Measurements from ENCODE around the gene CCNY.
"Not testable (repeated sequence)": the region's sequence is repeated elsewhere in the genome, so short reads cannot be mapped to it uniquely, and the experiment has no call there.

CCNY gene

GRCh38 chr10:35493196-35494118 lies 157.1 kb downstream of the CCNY start:
- no peak for DNase-seq

DNA sequence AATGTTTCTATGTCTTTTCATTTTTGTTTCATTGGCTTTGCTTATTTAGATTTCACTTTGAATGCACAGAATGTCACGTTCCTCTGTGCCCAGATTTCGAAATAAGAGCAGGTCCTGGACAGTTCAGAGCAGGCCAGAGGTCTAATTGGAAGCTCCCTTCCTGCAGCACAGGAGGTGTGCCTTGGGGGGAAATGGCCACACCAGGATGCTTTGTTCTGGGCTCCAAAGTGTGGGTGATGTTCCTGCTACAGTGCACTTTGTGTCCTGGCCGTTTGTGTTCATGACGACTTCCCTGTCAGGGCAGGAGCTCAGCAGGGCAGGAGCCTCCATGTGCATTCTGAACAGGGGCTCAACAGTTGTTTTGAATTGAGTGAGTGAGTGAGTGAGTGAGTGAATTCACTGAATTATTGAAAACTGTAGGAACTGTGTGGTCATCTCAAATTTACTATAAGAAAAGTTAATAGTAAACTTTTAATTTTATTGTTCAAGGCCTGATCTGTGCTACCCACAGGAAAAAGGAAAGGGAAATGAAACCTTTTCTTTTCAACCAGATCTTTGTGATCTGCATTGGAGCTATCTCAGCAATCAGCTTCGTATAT lies 159.3 kb downstream of the CCNY start:
- no peak for DNase-seq

GRCh38 chr10:35497909-35498308 lies 161.6 kb downstream of the CCNY start:
- no peak for DNase-seq

GRCh38 chr10:35498693-35499092 lies 162.4 kb downstream of the CCNY start:
- no peak for DNase-seq

GRCh38 chr10:35501923-35502322 lies 165.6 kb downstream of the CCNY start:
- DNase-seq, result no peak

DNA sequence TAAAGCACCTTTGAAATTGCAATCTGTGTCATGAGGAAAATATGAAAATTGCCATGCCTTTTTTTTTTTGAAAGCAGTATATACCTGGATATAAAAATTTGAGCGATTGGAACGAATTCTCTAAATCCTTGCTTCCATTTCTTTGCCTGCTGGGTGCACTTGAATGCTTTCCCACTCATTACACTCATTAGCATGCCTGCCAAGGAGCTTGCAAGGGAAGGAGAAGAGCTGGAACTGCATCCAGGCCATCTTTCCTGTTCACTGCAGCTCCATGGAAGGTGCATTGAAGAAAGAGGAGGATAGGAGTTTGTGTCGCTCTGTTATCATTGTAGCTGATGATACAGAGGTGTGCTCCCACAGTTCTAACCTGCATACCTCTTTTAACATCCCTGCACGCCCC lies 166.4 kb downstream of the CCNY start:
- DNase-seq, result no peak

GRCh38 chr10:35503578-35503977 lies 167.3 kb downstream of the CCNY start:
- no peak for DNase-seq

- DNase-seq, result no peak
Observed at GRCh38 chr10:35504132-35504531, 167.8 kb downstream of the CCNY start.

- DNase-seq, result no peak
Observed at GRCh38 chr10:35505241-35505873, 169.0 kb downstream of the CCNY start.

DNA sequence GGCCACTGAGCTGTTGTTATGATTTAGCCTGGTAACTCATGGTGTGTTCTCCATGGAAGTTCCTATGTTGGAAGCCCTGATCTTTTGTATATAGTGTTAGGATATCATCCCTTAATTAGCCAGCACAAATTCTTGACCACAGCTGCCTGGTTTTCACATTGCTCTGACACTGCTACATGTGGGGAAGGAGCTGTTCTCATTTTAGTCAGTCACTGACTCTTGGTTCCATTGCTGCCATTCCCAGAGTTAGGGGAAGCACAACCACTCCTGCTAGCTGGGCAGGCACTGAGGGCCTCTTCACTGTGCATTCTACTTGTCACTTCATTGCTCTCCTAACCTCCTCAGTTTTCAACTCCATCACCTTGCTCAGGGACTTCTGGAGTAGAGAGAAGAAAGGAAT lies 170.4 kb downstream of the CCNY start:
- no peak for DNase-seq

GRCh38 chr10:35507519-35508109 lies 171.3 kb downstream of the CCNY start:
- no peak for DNase-seq

DNA sequence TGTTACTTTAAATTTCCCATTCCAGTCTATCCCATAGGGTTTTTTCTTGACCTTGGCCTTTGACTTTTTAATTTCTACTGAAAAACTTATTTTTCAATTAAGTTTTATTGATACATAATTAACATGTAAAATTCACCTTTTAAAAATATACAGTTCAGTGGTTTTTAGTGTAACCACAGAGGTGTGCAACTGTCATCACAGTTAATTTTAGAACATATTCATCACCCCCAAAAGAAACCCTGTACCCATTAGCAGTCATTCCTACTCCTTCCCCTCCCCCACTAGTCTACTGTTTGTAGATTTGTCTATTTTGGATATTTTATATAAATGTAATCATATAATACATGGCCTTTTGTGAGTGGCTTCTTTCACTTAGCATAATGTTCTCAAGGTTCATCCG lies 172.3 kb downstream of the CCNY start:
- DNase-seq, result no peak

- no peak for DNase-seq
Observed at GRCh38 chr10:35510891-35511290, 174.6 kb downstream of the CCNY start.

DNA sequence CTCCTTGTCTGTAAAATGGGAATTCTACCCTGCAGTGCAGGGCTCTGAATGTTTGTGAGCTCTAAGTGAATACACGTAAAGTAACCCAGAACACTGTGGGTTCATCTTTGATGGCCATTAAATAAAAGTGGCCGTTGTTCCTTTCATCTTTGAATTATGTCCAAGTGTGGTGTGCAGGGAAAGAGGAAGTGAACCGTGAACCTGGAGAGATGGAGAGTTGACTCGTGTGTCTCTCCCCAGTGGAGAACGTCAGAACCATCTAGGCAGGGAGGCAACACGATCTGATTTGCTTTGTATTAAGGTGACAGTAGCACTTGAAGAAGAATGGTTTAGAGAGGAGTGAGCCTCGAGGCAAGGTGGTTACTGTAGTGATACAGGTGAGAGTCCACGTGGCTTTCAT lies 175.3 kb downstream of the CCNY start:
- peak; percentile 36 to 51 for DNase-seq

DNA sequence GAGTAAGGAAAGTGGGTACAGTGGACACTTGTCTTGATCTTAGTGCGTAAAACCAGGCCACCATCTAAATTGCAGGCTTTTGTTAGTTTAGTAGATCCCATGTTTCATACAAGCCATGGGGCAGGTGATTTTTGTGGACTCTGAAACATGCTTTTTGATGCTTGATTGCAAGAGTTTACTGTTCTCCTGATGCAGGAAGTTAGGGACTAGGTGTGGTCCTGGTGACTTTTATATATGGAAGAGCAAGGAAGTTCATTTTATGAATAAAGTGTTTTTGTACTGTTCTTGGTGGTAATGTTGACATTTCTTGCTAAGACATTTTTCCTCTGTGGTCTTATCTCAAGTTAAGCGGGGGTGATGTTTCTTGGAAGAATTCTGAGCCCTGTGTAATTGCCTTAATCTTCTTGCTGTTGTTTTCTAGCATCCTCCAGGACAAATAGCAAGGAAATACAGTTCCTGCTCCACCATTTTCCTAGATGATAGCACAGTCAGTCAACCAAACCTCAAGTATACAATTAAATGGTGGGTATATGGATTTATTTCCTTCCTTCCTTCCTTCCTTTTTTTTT lies 179.9 kb downstream of the CCNY start:
- DNase-seq, result no peak

DNA sequence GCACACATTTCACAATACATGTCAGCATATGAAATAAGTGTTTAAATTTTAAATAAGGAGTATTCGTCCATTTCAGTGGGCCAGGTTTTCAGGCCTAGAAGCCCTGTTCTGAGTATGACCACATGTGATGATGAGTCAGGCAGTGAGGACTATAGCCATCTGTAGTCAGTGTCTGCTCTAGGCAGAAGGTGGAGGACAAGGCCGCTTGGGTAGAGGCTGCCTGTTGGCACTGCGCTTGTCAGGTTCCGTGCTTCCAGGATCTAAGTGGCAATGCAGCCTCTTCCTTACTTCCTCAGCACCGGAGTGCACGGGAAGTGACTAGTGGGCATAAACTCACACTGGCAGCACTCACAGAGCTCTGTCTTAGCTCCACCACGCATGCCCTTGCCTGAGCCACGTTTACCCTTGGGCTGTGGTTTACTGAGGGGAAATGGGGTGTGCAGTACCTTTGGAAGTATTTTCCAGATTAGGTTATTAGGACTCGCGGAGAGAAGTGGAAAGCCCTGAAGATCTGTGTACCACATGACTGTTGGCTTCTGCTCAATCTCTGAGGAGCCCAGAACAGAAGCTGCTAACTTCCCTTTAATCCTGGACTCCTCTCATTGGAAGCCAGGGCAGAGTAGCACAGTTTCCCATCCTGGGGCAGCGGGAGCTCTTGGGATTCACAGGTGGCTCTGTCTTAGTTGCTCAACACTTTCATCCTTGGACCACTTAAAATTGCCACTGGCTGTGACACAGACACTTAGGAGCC lies 181.3 kb downstream of the CCNY start:
- DNase-seq, result no peak

- not testable (repeated sequence) for DNase-seq
Observed at GRCh38 chr10:35518187-35518586, 181.9 kb downstream of the CCNY start.

- no peak for DNase-seq
Observed at GRCh38 chr10:35520996-35521395, 184.7 kb downstream of the CCNY start.

- no peak for DNase-seq
Observed at GRCh38 chr10:35523670-35524225, 187.4 kb downstream of the CCNY start.

- no peak for DNase-seq
Observed at GRCh38 chr10:35526746-35527145, 190.4 kb downstream of the CCNY start.

DNA sequence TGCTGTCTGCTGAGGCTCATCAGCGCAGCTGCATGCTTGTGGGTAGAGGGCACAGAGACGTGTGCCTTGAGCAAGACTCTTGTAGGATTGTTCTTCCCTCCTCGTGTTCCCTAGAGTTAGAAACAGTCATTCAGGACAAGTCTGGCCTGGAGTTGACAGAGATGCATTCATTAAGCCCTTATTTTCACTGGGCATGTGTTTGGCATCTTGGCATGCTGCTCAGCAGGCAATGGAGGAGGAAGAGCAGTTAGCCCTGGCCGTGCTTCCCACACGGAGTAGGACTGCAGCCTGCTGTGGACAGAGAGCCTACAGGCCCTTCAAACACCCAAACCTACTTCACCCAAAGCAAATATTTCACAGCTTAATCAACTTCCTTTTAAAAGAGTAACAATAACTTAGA lies 195.8 kb downstream of the CCNY start:
- no peak for DNase-seq

DNA sequence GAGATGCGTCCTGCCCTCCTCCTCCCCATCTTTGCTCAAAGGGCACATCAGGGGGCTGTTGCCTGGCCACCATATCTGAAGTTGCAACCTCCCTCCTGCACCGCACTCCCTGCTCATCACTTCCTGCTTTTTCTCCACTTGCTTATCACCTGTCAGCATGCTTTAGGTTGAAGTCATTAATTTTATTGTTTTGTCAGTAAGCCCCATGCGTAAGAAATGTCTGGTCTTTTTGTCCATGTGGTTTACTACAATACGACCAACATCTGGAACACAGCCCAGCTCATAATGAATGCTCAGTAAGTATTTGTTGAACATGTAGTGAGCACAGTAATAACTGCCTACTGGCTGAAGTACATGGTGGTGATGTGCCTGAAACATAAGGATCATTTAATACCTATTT lies 197.3 kb downstream of the CCNY start:
- no peak for DNase-seq
